Thoracic aorta (tissue), 2 donors: ENCODE measurements around the gene PSMC6. TPM values are rescaled to one million over a fixed set of nuclear protein-coding genes. Genes with fewer than 3 reads are reported as not detected.
A peak's percentile ranks its signal among the peaks of the same experiment; 100 is the strongest.
"Not testable (repeated sequence)": the region's sequence is repeated elsewhere in the genome, so short reads cannot be mapped to it uniquely, and the experiment has no call there.

Experiments
- ATAC-seq: fragments of 150-250 bp; one replicate; pipeline ENCODE4 v1.8.0; 2017; ENCODE audit warnings: low read depth; ENCODE audit not compliant: insufficient number of reproducible peaks, low FRiP score
- DNase-seq: peaks from one replicate; pipeline ENCODE4 v3.0.0-alpha.2; 2020; ENCODE audit warnings: low spot score
- H3K27ac ChIP-seq, 2 donors: fragments of 200-600 bp; sonication (generic); 1 replicate in 1 of 2; 2 replicates in 1 of 2; pipeline ENCODE4 v1.5.1; 2016; ENCODE audit warnings: mild to moderate bottlenecking in 2 of 2, moderate library complexity in 2 of 2
- H3K27me3 ChIP-seq: fragments of 200-600 bp; sonication (generic); replicated peaks from 2 replicates; pipeline ENCODE4 v1.6.0; 2016; ENCODE audit warnings: mild to moderate bottlenecking; ENCODE audit not compliant: insufficient read depth
- H3K36me3 ChIP-seq: fragments of 200-600 bp; sonication (generic); one replicate; pipeline ENCODE4 v1.5.1; 2016
- H3K4me1 ChIP-seq, 2 donors: fragments of 200-600 bp; sonication (generic); 1 replicate in 1 of 2; 2 replicates in 1 of 2; pipeline versions ENCODE4 v1.5.1 to v1.6.0; 2016; ENCODE audit warnings: low read depth in 2 of 2, mild to moderate bottlenecking in 1 of 2; ENCODE audit not compliant: control insufficient read depth in 1 of 2
- H3K4me3 ChIP-seq: fragments of 200-600 bp; sonication (generic); 2 replicates; pipeline ENCODE4 v1.5.1; 2016; ENCODE audit warnings: mild to moderate bottlenecking
- H3K9me3 ChIP-seq: fragments of 200-600 bp; sonication (generic); 2 replicates; pipeline ENCODE4 v1.5.1; 2016
- total RNA-seq, 2 donors: library from RNA; depleted of rRNA; stranded (reverse); fragments of >200 nt; gene quantifications; one replicate each; pipeline versions ENCODE4 v1.1.0 to v1.2.3, GENCODE V29; 2016
- TF ChIP-seq, protein P1 (sequence below): fragments of 200-600 bp; sonication (generic); IDR thresholded peaks from one replicate; pipeline ENCODE4 v1.5.1; 2019; ENCODE audit warnings: antibody characterized with exemption

The PSMC6 gene
- total RNA-seq, 2 donors from 2014 or later: 59.0 to 89.0 TPM

DNA sequence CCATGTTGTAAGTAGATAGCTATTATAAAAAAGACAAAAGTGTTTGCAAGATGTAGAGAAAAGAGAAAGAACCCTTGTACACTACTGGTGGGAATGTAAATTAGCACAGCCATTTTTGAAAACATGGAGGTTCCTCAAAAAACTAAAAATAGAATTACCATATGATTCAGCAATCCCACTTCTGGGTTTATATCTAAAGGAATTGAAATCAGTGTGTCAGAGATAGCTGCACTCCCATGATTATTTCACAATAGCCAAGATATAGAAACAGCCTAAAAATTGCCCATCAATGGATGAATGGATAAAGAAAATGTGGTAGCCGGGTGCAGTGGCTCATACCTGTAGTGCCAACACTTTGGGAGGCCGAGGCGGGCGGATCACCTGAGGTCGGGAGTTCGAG lies 9.2 kb downstream of the PSMC6 start:
- Histone ChIP-seq H3K4me3 (no peak overlapping the region), H3K36me3 (peaks cover 69% of the 10 kb centered on the region), H3K27ac (no peak overlapping the region), H3K4me1 (peaks cover 0 to 5% of the 10 kb centered on the region in 2 donors), H3K27me3 (no peaks in the 10 kb centered on the region), H3K9me3 (no peaks in the 10 kb centered on the region)
- ATAC-seq (no peak), DNase-seq (no peak)
- TF ChIP-seq, protein P1, sequence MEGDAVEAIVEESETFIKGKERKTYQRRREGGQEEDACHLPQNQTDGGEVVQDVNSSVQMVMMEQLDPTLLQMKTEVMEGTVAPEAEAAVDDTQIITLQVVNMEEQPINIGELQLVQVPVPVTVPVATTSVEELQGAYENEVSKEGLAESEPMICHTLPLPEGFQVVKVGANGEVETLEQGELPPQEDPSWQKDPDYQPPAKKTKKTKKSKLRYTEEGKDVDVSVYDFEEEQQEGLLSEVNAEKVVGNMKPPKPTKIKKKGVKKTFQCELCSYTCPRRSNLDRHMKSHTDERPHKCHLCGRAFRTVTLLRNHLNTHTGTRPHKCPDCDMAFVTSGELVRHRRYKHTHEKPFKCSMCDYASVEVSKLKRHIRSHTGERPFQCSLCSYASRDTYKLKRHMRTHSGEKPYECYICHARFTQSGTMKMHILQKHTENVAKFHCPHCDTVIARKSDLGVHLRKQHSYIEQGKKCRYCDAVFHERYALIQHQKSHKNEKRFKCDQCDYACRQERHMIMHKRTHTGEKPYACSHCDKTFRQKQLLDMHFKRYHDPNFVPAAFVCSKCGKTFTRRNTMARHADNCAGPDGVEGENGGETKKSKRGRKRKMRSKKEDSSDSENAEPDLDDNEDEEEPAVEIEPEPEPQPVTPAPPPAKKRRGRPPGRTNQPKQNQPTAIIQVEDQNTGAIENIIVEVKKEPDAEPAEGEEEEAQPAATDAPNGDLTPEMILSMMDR: no peak

- no peaks in the 10 kb centered on the region for H3K4me1 ChIP-seq
- H3K27me3 ChIP-seq: no peaks in the 10 kb centered on the region
- TF ChIP-seq, protein P1: no peak
- ATAC-seq (no peak), DNase-seq (no peak)
- no peak overlapping the region for H3K27ac ChIP-seq
- H3K9me3 ChIP-seq: no peaks in the 10 kb centered on the region
- H3K4me3 ChIP-seq: no peak overlapping the region
- peaks cover 44% of the 10 kb centered on the region for H3K36me3 ChIP-seq
Measured at GRCh38 chr14:52723514-52724359, 16.7 kb downstream of the PSMC6 start.

- ATAC-seq (no peak), DNase-seq (no peak)
- H3K27ac ChIP-seq: no peak overlapping the region
- no peak overlapping the region for H3K4me3 ChIP-seq
- no peaks in the 10 kb centered on the region for H3K9me3 ChIP-seq
- TF ChIP-seq, protein P1: no peak
- no peaks in the 10 kb centered on the region for H3K27me3 ChIP-seq
- H3K36me3 ChIP-seq: peaks cover 43% of the 10 kb centered on the region
- H3K4me1 ChIP-seq: no peaks in the 10 kb centered on the region
Measured at GRCh38 chr14:52724360-52724644, 17.3 kb downstream of the PSMC6 start.

DNA sequence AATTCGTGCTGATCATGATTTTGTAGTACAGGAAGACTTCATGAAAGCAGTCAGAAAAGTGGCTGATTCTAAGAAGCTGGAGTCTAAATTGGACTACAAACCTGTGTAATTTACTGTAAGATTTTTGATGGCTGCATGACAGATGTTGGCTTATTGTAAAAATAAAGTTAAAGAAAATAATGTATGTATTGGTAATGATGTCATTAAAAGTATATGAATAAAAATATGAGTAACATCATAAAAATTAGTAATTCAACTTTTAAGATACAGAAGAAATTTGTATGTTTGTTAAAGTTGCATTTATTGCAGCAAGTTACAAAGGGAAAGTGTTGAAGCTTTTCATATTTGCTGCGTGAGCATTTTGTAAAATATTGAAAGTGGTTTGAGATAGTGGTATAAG lies 20.5 kb downstream of the PSMC6 start:
- Histone ChIP-seq H3K36me3 (peaks cover 24% of the 10 kb centered on the region), H3K4me1 (peaks cover 9 to 11% of the 10 kb centered on the region in 2 donors)
- ATAC-seq, H3K27ac ChIP-seq, H3K4me3 ChIP-seq, H3K27me3 ChIP-seq, DNase-seq, H3K9me3 ChIP-seq: not testable (repeated sequence)

- peaks cover 13% of the 10 kb centered on the region for H3K36me3 ChIP-seq
Measured at GRCh38 chr14:52729035-52729434, 22.0 kb downstream of the PSMC6 start.

DNA sequence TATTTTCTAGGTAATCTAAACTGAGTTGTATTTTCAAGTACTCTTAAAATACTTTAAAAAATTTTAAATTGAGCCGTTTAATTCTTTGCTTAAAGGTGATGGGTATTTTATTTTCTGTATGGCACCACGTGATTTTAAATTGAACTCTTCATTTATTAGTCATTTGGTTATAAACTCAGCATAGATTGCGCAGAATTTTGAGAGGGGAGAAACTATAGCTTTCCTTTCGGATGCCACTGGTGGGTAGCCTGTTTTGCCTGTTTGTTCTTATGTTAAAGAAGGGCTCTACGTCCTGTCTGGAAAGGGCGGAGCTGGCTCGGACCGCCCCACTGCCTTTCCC lies 22.6 kb downstream of the PSMC6 start:
- DNase-seq (no peak), ATAC-seq (peak; percentile 52)
- Histone ChIP-seq H3K27ac (peak overlapping the region; percentile 44 to 67), H3K27me3 (no peaks in the 10 kb centered on the region), H3K4me1 (peaks cover 9 to 11% of the 10 kb centered on the region in 2 donors), H3K36me3 (peaks cover 9% of the 10 kb centered on the region), H3K4me3 (peak overlapping the region; percentile 73), H3K9me3 (no peaks in the 10 kb centered on the region)
- TF ChIP-seq, protein P1: no peak

More at GRCh38 chr14:52729035-52729434, 22.0 kb downstream of the PSMC6 start:
- H3K27me3 ChIP-seq, H3K9me3 ChIP-seq, H3K4me3 ChIP-seq, DNase-seq, ATAC-seq: not testable (repeated sequence)
- peaks cover 9 to 11% of the 10 kb centered on the region in 2 donors for H3K4me1 ChIP-seq
- peak overlapping the region in 1 of 2 donors; percentile 67 for H3K27ac ChIP-seq
